Measurements from ENCODE around the gene PXK. TPM values are rescaled to one million over a fixed set of nuclear protein-coding genes. Genes with fewer than 3 reads are reported as not detected.

Gene PXK
- total RNA-seq, 2 experiments from 2014 or later = 68.7 to 125 TPM

- Histone ChIP-seq H3K4me3 (ENCODE audit: low read depth, low read length, poor library complexity, severe bottlenecking) (no peak overlapping the region), H4K20me1 (ENCODE audit: insufficient read depth, low read length) (no peaks in the 10 kb centered on the region), H3K27ac (ENCODE audit: low read depth, low read length, poor library complexity, severe bottlenecking) (no peak overlapping the region), H3K36me3 (ENCODE audit: insufficient read depth, low read length) (no peaks in the 10 kb centered on the region), H3K9me3 (ENCODE audit: low read length) (no peaks in the 10 kb centered on the region), H3K79me2 (ENCODE audit: insufficient read depth, low read depth, low read length) (no peaks in the 10 kb centered on the region), H3K9me2 (ENCODE audit: insufficient read depth, low read length) (no peaks in the 10 kb centered on the region), H3K4me2 (ENCODE audit: low read length) (no peak overlapping the region), H2AFZ (ENCODE audit: low read length) (no peak overlapping the region), H3K4me1 (ENCODE audit: insufficient read depth, low read length, poor library complexity, severe bottlenecking) (peaks cover 5% of the 10 kb centered on the region)
- intact Hi-C loops (cut with micrococcal nuclease; ENCODE audit: unreplicated experiment) = loop anchor here (1.0 to 10.0 kb wide), 2 partner anchors 69 to 172 kb away; no protein-coding TSS in a partner anchor
- no peak for DNase-seq (ENCODE audit: low spot score)
- BruUV-seq (replicated peaks) = no TSS peak
- CTCF ChIA-PET (ENCODE audit: unreplicated experiment) = no interaction called here
- POLR2A ChIA-PET = no interaction called here
- TF ChIP-seq, protein P1, sequence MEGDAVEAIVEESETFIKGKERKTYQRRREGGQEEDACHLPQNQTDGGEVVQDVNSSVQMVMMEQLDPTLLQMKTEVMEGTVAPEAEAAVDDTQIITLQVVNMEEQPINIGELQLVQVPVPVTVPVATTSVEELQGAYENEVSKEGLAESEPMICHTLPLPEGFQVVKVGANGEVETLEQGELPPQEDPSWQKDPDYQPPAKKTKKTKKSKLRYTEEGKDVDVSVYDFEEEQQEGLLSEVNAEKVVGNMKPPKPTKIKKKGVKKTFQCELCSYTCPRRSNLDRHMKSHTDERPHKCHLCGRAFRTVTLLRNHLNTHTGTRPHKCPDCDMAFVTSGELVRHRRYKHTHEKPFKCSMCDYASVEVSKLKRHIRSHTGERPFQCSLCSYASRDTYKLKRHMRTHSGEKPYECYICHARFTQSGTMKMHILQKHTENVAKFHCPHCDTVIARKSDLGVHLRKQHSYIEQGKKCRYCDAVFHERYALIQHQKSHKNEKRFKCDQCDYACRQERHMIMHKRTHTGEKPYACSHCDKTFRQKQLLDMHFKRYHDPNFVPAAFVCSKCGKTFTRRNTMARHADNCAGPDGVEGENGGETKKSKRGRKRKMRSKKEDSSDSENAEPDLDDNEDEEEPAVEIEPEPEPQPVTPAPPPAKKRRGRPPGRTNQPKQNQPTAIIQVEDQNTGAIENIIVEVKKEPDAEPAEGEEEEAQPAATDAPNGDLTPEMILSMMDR (conservative IDR thresholded peaks at IDR 0.05; ENCODE audit: low read length) = no peak
- TF ChIP-seq EZH2phosphoT487 (IDR thresholded peaks at IDR 0.05; ENCODE audit: borderline replicate concordance, low read depth, low read length) = no peak
Observed at GRCh38 chr3:58462829-58463180, 130.1 kb downstream of the PXK start.

GRCh38 chr3:58463181-58463941 is 130.7 kb downstream of the PXK start:
- H3K4me1 ChIP-seq (ENCODE audit: insufficient read depth, low read length, poor library complexity, severe bottlenecking) = peaks cover 5% of the 10 kb centered on the region
- H4K20me1 ChIP-seq (ENCODE audit: insufficient read depth, low read length) = no peaks in the 10 kb centered on the region
- BruUV-seq (replicated peaks) = no TSS peak
- POLR2A ChIA-PET = no interaction called here
- no peaks in the 10 kb centered on the region for H3K9me3 ChIP-seq (ENCODE audit: low read length)
- no peaks in the 10 kb centered on the region for H3K79me2 ChIP-seq (ENCODE audit: insufficient read depth, low read depth, low read length)
- no peaks in the 10 kb centered on the region for H3K36me3 ChIP-seq (ENCODE audit: insufficient read depth, low read length)
- peak; percentile 78 for DNase-seq (ENCODE audit: low spot score)
- H3K4me3 ChIP-seq (ENCODE audit: low read depth, low read length, poor library complexity, severe bottlenecking) = no peak overlapping the region
- intact Hi-C loops (cut with micrococcal nuclease; ENCODE audit: unreplicated experiment) = loop anchor here (1.0 to 10.0 kb wide), 2 partner anchors 69 to 171 kb away; no protein-coding TSS in a partner anchor
- CTCF ChIA-PET (ENCODE audit: unreplicated experiment) = no interaction called here
- no peak overlapping the region for H3K27ac ChIP-seq (ENCODE audit: low read depth, low read length, poor library complexity, severe bottlenecking)
- peak overlapping the region; percentile 42 for H3K4me2 ChIP-seq (ENCODE audit: low read length)
- H3K9me2 ChIP-seq (ENCODE audit: insufficient read depth, low read length) = no peaks in the 10 kb centered on the region
- H2AFZ ChIP-seq (ENCODE audit: low read length) = peak overlapping the region; percentile 71; the same call in 1 of the 2 replicates
- TF ChIP-seq, protein P1 (conservative IDR thresholded peaks at IDR 0.05; ENCODE audit: low read length) = peak; percentile 98
- no peak for TF ChIP-seq EZH2phosphoT487 (IDR thresholded peaks at IDR 0.05; ENCODE audit: borderline replicate concordance, low read depth, low read length)

- H3K9me2 ChIP-seq (ENCODE audit: insufficient read depth, low read length) = no peaks in the 10 kb centered on the region
- ChIA-PET POLR2A (no interaction called here), CTCF (ENCODE audit: unreplicated experiment) (no interaction called here)
- H4K20me1 ChIP-seq (ENCODE audit: insufficient read depth, low read length) = no peaks in the 10 kb centered on the region
- BruUV-seq (replicated peaks) = no TSS peak
- no peak overlapping the region for H3K27ac ChIP-seq (ENCODE audit: low read depth, low read length, poor library complexity, severe bottlenecking)
- H3K4me3 ChIP-seq (ENCODE audit: low read depth, low read length, poor library complexity, severe bottlenecking) = no peak overlapping the region
- H2AFZ ChIP-seq (ENCODE audit: low read length) = peak overlapping the region; percentile 71; the same call in 1 of the 2 replicates
- H3K9me3 ChIP-seq (ENCODE audit: low read length) = no peaks in the 10 kb centered on the region
- peaks cover 5% of the 10 kb centered on the region for H3K4me1 ChIP-seq (ENCODE audit: insufficient read depth, low read length, poor library complexity, severe bottlenecking)
- no peaks in the 10 kb centered on the region for H3K36me3 ChIP-seq (ENCODE audit: insufficient read depth, low read length)
- no peak for DNase-seq (ENCODE audit: low spot score)
- H3K79me2 ChIP-seq (ENCODE audit: insufficient read depth, low read depth, low read length) = no peaks in the 10 kb centered on the region
- H3K4me2 ChIP-seq (ENCODE audit: low read length) = peak overlapping the region; percentile 42; the same call in 1 of the 2 replicates
- intact Hi-C loops (cut with micrococcal nuclease; ENCODE audit: unreplicated experiment) = loop anchor here (1.0 to 10.0 kb wide), 2 partner anchors 68 to 171 kb away; no protein-coding TSS in a partner anchor
- TF ChIP-seq EZH2phosphoT487 (IDR thresholded peaks at IDR 0.05; ENCODE audit: borderline replicate concordance, low read depth, low read length) = no peak
- TF ChIP-seq, protein P1 (conservative IDR thresholded peaks at IDR 0.05; ENCODE audit: low read length) = peak; percentile 23; the same call in 1 of the 2 replicates
Observed at GRCh38 chr3:58463942-58464271, 131.2 kb downstream of the PXK start.

Measured in OCI-LY7 (cell line).